GM18519 (cell line): ENCODE data around the gene ZDHHC6.
"Not testable (repeated sequence)": the region's sequence is repeated elsewhere in the genome, so short reads cannot be mapped to it uniquely, and the experiment has no call there.

Source experiments
- ATAC-seq: cut with Tn5 transposase; IDR thresholded peaks from one replicate; pipeline ENCODE4 v1.9.1; 2021; ENCODE audit warnings: mild to moderate bottlenecking, moderate library complexity; ENCODE audit not compliant: unreplicated experiment, low FRiP score

The ZDHHC6 gene

GRCh38 chr10:112393827-112394226 is 52.9 kb downstream of the ZDHHC6 start:
- no peak for ATAC-seq

- no peak for ATAC-seq
These were observed 53.4 kb downstream of the ZDHHC6 start for GRCh38 chr10:112393341-112393740.

- no peak for ATAC-seq
These were observed 56.5 kb downstream of the ZDHHC6 start for GRCh38 chr10:112390125-112390703.

GRCh38 chr10:112389271-112389822 is 57.4 kb downstream of the ZDHHC6 start:
- no peak for ATAC-seq

GRCh38 chr10:112388548-112388947 is 58.2 kb downstream of the ZDHHC6 start:
- no peak for ATAC-seq

GRCh38 chr10:112388056-112388455 is 58.7 kb downstream of the ZDHHC6 start:
- ATAC-seq = not testable (repeated sequence)

GRCh38 chr10:112385201-112385600 is 61.5 kb downstream of the ZDHHC6 start:
- ATAC-seq = no peak

- no peak for ATAC-seq
These were observed 62.6 kb downstream of the ZDHHC6 start for GRCh38 chr10:112384141-112384540.

GRCh38 chr10:112383325-112383724 is 63.4 kb downstream of the ZDHHC6 start:
- no peak for ATAC-seq

- ATAC-seq = no peak
These were observed 64.0 kb downstream of the ZDHHC6 start for GRCh38 chr10:112382515-112383235.
